Dermis blood vessel endothelial cell (primary cell): ENCODE results near the gene MAGI2. TPM values are rescaled to one million over a fixed set of nuclear protein-coding genes. Genes with fewer than 3 reads are reported as not detected.

Experiments used
- DNase-seq: peaks from one replicate; pipeline ENCODE4 v3.0.0; 2010
- total RNA-seq: library from RNA; depleted of rRNA; stranded (reverse); fragments of >200 nt; gene quantifications from 2 replicates; pipeline ENCODE4 v1.2.3, GENCODE V29; 2014

Gene MAGI2
- total RNA-seq, 1 donor from 2014 or later: 2.4 TPM

- no peak for DNase-seq
Measured at GRCh38 chr7:79361214-79361613, 92.3 kb downstream of the MAGI2 start.

GRCh38 chr7:79359827-79360226, 93.6 kb downstream of the MAGI2 start:
- DNase-seq: no peak

GRCh38 chr7:79357101-79357500, 96.4 kb downstream of the MAGI2 start:
- no peak for DNase-seq

GRCh38 chr7:79353720-79354468, 99.6 kb downstream of the MAGI2 start:
- DNase-seq: no peak

GRCh38 chr7:79352323-79352722, 101.1 kb downstream of the MAGI2 start:
- DNase-seq: no peak

GRCh38 chr7:79347351-79347750, 106.1 kb downstream of the MAGI2 start:
- DNase-seq: no peak

GRCh38 chr7:79341902-79342301, 111.6 kb downstream of the MAGI2 start:
- DNase-seq: no peak

- no peak for DNase-seq
Measured at GRCh38 chr7:79340212-79340611, 113.3 kb downstream of the MAGI2 start.

GRCh38 chr7:79339208-79339925, 114.1 kb downstream of the MAGI2 start:
- DNase-seq: no peak

- DNase-seq: no peak
Measured at GRCh38 chr7:79337717-79338116, 115.8 kb downstream of the MAGI2 start.

- DNase-seq: no peak
Measured at GRCh38 chr7:79334841-79335240, 118.6 kb downstream of the MAGI2 start.

GRCh38 chr7:79334334-79334733, 119.1 kb downstream of the MAGI2 start:
- DNase-seq: no peak

- DNase-seq: no peak
Measured at GRCh38 chr7:79332091-79332490, 121.4 kb downstream of the MAGI2 start.

GRCh38 chr7:79329464-79329863, 124.0 kb downstream of the MAGI2 start:
- no peak for DNase-seq

GRCh38 chr7:79320741-79321473, 132.6 kb downstream of the MAGI2 start:
- DNase-seq: no peak

GRCh38 chr7:79319369-79319768, 134.1 kb downstream of the MAGI2 start:
- no peak for DNase-seq

- DNase-seq: peak; percentile 59
Measured at GRCh38 chr7:79317728-79318127, 135.7 kb downstream of the MAGI2 start.

GRCh38 chr7:79312022-79312421, 141.4 kb downstream of the MAGI2 start:
- no peak for DNase-seq

- no peak for DNase-seq
Measured at GRCh38 chr7:79308192-79308591, 145.3 kb downstream of the MAGI2 start.

GRCh38 chr7:79307376-79307775, 146.1 kb downstream of the MAGI2 start:
- DNase-seq: no peak

- no peak for DNase-seq
Measured at GRCh38 chr7:79304711-79305110, 148.8 kb downstream of the MAGI2 start.

GRCh38 chr7:79302293-79302692, 151.2 kb downstream of the MAGI2 start:
- DNase-seq: no peak

GRCh38 chr7:79301419-79301818, 152.0 kb downstream of the MAGI2 start:
- DNase-seq: no peak

- DNase-seq: no peak
Measured at GRCh38 chr7:79300573-79300972, 152.9 kb downstream of the MAGI2 start.
